ENCODE data around the gene STK11IP.

DNA sequence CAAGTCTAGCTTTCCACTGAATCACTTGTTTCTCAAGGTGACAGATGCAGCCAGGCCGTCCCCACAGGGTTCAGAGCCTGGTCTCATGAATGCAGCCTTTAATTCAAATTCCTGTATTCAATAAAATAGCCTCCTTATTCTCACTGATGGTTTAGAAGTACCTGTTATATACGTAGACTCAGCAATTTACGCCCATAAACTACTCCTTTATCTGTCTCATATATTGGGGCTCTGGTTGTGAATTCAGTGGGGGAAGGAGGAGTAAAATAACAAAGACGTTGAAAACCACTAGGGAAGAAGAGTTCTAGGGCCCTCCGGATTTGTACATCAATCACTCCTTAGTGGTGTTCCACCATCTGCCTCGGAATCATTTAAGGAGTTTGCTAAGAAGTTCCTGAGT is 28.0 kb upstream of the STK11IP start:
- TF ChIP-seq, protein P1, sequence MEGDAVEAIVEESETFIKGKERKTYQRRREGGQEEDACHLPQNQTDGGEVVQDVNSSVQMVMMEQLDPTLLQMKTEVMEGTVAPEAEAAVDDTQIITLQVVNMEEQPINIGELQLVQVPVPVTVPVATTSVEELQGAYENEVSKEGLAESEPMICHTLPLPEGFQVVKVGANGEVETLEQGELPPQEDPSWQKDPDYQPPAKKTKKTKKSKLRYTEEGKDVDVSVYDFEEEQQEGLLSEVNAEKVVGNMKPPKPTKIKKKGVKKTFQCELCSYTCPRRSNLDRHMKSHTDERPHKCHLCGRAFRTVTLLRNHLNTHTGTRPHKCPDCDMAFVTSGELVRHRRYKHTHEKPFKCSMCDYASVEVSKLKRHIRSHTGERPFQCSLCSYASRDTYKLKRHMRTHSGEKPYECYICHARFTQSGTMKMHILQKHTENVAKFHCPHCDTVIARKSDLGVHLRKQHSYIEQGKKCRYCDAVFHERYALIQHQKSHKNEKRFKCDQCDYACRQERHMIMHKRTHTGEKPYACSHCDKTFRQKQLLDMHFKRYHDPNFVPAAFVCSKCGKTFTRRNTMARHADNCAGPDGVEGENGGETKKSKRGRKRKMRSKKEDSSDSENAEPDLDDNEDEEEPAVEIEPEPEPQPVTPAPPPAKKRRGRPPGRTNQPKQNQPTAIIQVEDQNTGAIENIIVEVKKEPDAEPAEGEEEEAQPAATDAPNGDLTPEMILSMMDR (IDR thresholded peaks at IDR 0.05) = no peak
- no peak for TF ChIP-seq EZH2 (IDR thresholded peaks at IDR 0.05; ENCODE audit: borderline replicate concordance, insufficient read depth, low read depth, low read length, poor library complexity, severe bottlenecking)
